Measurements from ENCODE around the gene MIA2. TPM values are rescaled to one million over a fixed set of nuclear protein-coding genes. Genes with fewer than 3 reads are reported as not detected.
"Not testable (repeated sequence)": the region's sequence is repeated elsewhere in the genome, so short reads cannot be mapped to it uniquely, and the experiment has no call there.

Gene MIA2
- total RNA-seq, 1 experiment from 2014 or later = 11.8 TPM

DNA sequence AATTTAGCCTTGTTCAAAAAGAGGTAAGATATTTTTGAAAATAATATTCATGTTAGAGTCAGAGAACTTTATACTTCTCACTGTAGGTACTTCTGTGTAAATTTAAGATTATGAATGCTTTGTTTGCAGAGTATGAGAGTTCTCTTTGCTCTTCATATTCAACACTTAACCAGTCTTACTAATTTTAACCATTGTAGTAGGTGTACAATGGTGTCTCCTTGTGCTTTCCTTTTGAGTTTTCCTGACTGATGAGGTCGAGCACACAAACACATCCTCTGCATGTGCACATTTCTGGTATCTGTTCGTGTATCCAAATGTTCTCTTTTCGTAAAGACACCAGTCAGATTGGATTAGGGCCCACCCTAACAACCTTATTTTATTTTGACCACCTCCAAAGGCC lies 45.8 kb downstream of the MIA2 start:
- H3K4me2 ChIP-seq (ENCODE audit: low read length) = no peak overlapping the region
- ChIA-PET CTCF (no interaction called here), POLR2A (ENCODE audit: unreplicated experiment) (no interaction called here)
- H3K9me3 ChIP-seq (ENCODE audit: low read length) = no peaks in the 10 kb centered on the region
- H3F3A ChIP-seq (ENCODE audit: low read length, unreplicated experiment) = no peaks in the 10 kb centered on the region
- intact Hi-C loops (cut with micrococcal nuclease) = no loop called here
- H3K9me2 ChIP-seq (replicated peaks; ENCODE audit: low read length) = no peaks in the 10 kb centered on the region
- H3K9ac ChIP-seq (ENCODE audit: low read length) = no peak overlapping the region
- H3K4me1 ChIP-seq (ENCODE audit: insufficient read depth, low read length) = peaks cover 7% of the 10 kb centered on the region; the same call in 1 of the 2 replicates
- no peaks in the 10 kb centered on the region for H4K20me1 ChIP-seq (ENCODE audit: low read length)
- no peak for TF ChIP-seq EZH2phosphoT487 (IDR thresholded peaks at IDR 0.05; ENCODE audit: borderline replicate concordance, low read length)
- no peak for TF ChIP-seq EZH2 (IDR thresholded peaks at IDR 0.05; ENCODE audit: low read length, unreplicated experiment)
- no peak for TF ChIP-seq CTCF (conservative IDR thresholded peaks at IDR 0.05; ENCODE audit: low read depth, low read length)
- DNase-seq = no peak
- peaks cover 30% of the 10 kb centered on the region for H3K79me2 ChIP-seq (ENCODE audit: low read length)
- H3K36me3 ChIP-seq (ENCODE audit: low read depth, low read length) = peaks cover 4% of the 10 kb centered on the region
- H3K27me3 ChIP-seq (ENCODE audit: low read length) = no peaks in the 10 kb centered on the region
- no peak for ATAC-seq
- no peak overlapping the region for H3K27ac ChIP-seq (ENCODE audit: low read length)
- H2AFZ ChIP-seq (ENCODE audit: low read length) = no peak overlapping the region
- BruUV-seq (replicated peaks) = no TSS peak
- H3K4me3 ChIP-seq (ENCODE audit: low read length) = no peak overlapping the region

- H3F3A ChIP-seq (ENCODE audit: low read length, unreplicated experiment); H3K9ac ChIP-seq (ENCODE audit: low read length); H4K20me1 ChIP-seq (ENCODE audit: low read length); H2AFZ ChIP-seq (ENCODE audit: low read length); H3K27me3 ChIP-seq (ENCODE audit: low read length); POLR2A ChIA-PET (ENCODE audit: unreplicated experiment); H3K9me3 ChIP-seq (ENCODE audit: low read length); H3K4me1 ChIP-seq (ENCODE audit: insufficient read depth, low read length); DNase-seq; H3K36me3 ChIP-seq (ENCODE audit: low read depth, low read length); H3K27ac ChIP-seq (ENCODE audit: low read length); H3K4me2 ChIP-seq (ENCODE audit: low read length); H3K9me2 ChIP-seq (replicated peaks; ENCODE audit: low read length); BruUV-seq (replicated peaks); H3K4me3 ChIP-seq (ENCODE audit: low read length); ATAC-seq; CTCF ChIA-PET; intact Hi-C loops (cut with micrococcal nuclease): not testable (repeated sequence)
- peaks cover 21% of the 10 kb centered on the region for H3K79me2 ChIP-seq (ENCODE audit: low read length)
Observed at GRCh38 chr14:39280678-39281077, 47.0 kb downstream of the MIA2 start.

DNA sequence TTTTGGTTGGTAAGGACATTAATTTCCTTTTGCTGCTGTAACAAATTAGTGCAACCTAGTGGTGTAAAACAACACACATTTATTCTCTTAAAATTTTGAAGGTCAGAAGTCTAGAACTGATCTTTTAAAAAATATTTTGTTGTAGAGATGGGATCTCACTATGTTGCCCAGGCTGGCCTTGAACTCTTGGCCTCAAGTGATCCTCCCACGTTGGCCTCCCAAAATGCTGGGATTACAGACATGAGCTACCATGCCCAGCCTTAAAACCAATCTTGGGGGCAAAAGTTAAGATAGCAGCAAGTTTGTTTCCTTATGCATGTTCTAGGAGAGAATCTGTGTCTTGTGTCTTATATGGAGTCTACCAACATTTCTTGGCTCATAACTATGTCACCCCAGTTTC lies 55.8 kb downstream of the MIA2 start:
- no peaks in the 10 kb centered on the region for H4K20me1 ChIP-seq (ENCODE audit: low read length)
- intact Hi-C loops (cut with micrococcal nuclease) = no loop called here

More for the DNA sequence above, 55.8 kb downstream of the MIA2 start:
- no peak overlapping the region for H3K9ac ChIP-seq (ENCODE audit: low read length)
- peaks cover 3% of the 10 kb centered on the region; the same call in 1 of the 2 replicates for H3K36me3 ChIP-seq (ENCODE audit: low read depth, low read length)
- ATAC-seq (no peak), DNase-seq (no peak)
- no peak overlapping the region for H3K4me2 ChIP-seq (ENCODE audit: low read length)
- no peaks in the 10 kb centered on the region for H3K27me3 ChIP-seq (ENCODE audit: low read length)
- no peaks in the 10 kb centered on the region for H3K9me3 ChIP-seq (ENCODE audit: low read length)
- TF ChIP-seq EZH2 (IDR thresholded peaks at IDR 0.05; ENCODE audit: low read length, unreplicated experiment) (no peak), EZH2phosphoT487 (IDR thresholded peaks at IDR 0.05; ENCODE audit: borderline replicate concordance, low read length) (no peak), CTCF (conservative IDR thresholded peaks at IDR 0.05; ENCODE audit: low read depth, low read length) (no peak)
- H2AFZ ChIP-seq (ENCODE audit: low read length) = no peak overlapping the region
- no peaks in the 10 kb centered on the region for H3K4me1 ChIP-seq (ENCODE audit: insufficient read depth, low read length)
- no peaks in the 10 kb centered on the region for H3K79me2 ChIP-seq (ENCODE audit: low read length)
- BruUV-seq (replicated peaks) = no TSS peak
- no peaks in the 10 kb centered on the region for H3K9me2 ChIP-seq (replicated peaks; ENCODE audit: low read length)
- no peak overlapping the region for H3K27ac ChIP-seq (ENCODE audit: low read length)
- CTCF ChIA-PET = no interaction called here
- POLR2A ChIA-PET (ENCODE audit: unreplicated experiment) = interaction anchor here (0.6 kb wide), 1 partner anchor 136 kb away, joined by 4 read pairs; no protein-coding TSS in a partner anchor
- H3K4me3 ChIP-seq (ENCODE audit: low read length) = no peak overlapping the region
- no peaks in the 10 kb centered on the region for H3F3A ChIP-seq (ENCODE audit: low read length, unreplicated experiment)

Data from PC-3 (cell line).